HG02840 (cell line): ENCODE data around the gene NFATC1.

Source experiments
- ATAC-seq: cut with Tn5 transposase; IDR thresholded peaks from one replicate; pipeline ENCODE4 v1.9.1; 2021; ENCODE audit warnings: mild to moderate bottlenecking, moderate library complexity, moderate number of reproducible peaks; ENCODE audit not compliant: unreplicated experiment, low FRiP score

NFATC1 gene

DNA sequence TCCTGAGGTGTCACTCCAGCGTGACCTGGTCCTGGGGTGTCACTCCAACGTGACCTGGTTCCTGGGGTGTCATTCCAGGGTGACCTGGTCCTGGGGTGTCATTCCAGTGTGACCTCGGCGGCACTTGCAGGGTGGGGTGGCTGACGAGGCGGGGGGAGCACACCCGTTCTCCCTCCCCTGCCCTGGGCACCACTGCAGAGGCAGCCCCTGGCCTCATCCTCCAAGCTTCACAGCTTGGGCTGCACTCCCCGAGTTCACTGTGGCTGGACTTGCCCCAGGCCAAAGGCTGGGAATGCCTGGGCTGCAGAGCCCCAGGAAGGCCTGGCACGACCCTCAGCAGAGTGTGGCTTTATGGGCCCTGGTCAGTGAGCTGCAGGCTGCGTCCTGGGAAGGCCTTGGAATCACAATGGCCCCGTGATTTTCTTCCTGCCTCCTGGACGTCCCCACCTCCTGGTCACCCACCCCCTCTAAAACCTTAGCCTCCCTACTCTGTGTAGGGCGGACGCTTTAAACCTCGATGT is 88.3 kb downstream of the NFATC1 start:
- no peak for ATAC-seq

DNA sequence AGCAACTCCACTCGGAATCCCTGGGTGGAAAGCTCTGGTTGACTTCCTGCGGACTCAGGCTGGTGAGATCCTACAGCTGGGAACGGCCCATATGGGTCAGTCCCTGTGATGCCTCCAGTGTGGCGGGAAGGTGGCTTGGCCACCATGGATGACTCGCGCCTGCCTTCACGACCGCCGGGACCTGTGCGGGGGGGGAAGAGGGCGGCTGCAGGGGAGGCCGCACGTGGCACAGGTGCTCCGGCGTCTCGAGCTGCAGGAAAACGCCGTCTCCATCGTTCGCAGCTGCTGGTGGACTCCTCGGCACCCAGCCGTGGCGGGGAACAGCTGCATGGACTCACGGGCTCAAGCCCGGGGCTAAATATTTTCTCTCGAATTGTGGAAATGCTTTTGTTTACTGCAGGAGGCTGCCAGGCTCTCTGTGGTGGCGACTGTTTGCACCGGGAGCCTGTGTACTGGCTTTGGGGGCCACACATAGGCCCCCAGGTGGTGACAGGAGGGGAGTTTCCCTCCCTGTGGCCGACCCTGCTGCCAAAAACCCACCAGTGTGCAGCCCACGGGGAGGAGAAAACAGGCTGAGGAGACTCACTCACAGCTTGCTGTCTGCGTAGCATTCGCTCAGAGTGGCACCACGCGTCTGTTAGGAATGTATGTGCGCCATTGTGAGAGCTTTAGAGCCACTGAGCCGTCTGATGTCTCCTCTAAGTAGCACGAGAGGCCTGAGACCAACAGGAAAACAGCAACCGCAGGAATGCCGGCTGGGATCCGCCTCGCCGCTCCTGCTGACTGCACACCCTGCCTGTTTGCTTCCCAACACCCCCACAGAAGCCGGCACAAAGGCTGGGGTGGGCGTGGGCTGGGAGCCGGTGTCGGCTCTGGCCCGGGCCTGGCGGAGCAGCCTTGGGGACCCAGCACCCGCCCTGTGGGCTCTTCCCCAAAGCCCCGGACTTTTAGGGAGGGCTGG is 89.2 kb downstream of the NFATC1 start:
- ATAC-seq, result no peak

DNA sequence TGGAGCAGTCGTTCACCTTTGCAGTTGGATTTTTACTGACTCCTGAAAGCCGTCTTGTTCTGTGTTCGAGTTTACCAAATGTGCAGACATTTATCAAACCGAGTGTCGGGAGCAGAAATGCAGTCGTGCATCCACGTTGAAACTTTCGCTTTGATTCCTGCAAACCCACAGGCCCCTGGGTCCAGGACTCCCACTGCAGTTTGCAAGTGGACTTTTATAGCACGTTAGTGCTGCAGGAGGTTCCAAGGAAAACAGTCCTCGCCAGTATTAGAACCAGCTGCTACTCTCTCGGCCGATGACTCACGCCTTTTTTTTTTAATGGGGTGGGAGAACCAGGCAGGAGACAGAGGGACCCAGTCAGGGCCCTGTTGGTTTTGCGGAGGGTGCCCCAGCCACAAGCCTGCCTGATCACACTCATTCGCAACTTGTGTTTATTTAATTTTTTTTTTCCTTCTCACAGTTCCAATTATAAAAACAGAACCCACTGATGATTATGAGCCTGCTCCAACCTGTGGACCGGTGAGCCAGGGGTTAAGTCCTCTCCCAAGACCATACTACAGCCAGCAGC is 90.1 kb downstream of the NFATC1 start:
- no peak for ATAC-seq

DNA sequence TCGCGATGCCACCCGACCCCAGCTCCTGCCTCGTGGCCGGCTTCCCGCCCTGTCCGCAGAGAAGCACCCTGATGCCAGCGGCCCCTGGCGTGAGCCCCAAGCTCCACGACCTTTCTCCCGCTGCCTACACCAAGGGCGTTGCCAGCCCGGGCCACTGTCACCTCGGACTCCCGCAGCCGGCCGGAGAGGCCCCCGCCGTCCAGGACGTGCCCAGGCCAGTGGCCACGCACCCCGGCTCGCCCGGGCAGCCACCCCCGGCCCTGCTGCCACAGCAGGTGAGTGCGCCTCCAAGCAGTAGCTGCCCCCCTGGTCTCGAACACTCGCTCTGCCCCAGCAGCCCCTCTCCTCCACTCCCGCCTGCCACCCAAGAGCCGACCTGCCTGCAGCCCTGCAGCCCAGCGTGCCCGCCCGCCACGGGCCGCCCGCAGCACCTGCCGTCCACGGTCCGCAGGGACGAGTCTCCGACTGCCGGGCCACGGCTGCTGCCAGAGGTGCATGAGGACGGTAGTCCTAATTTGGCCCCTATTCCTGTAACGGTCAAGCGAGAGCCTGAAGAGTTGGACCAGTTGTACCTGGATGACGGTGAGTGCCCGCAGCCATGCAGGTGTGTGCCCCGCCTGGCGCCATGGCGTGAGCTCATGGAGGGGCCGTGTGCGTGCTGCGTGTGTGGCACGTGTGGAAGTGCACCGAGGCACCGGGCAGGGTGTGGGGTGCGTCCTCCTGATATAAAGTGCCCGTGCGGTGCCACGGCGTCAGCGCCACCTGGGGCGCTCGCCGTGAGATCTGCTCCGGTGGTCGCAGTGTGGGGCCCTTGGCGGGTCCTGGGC is 90.8 kb downstream of the NFATC1 start:
- ATAC-seq, result no peak

DNA sequence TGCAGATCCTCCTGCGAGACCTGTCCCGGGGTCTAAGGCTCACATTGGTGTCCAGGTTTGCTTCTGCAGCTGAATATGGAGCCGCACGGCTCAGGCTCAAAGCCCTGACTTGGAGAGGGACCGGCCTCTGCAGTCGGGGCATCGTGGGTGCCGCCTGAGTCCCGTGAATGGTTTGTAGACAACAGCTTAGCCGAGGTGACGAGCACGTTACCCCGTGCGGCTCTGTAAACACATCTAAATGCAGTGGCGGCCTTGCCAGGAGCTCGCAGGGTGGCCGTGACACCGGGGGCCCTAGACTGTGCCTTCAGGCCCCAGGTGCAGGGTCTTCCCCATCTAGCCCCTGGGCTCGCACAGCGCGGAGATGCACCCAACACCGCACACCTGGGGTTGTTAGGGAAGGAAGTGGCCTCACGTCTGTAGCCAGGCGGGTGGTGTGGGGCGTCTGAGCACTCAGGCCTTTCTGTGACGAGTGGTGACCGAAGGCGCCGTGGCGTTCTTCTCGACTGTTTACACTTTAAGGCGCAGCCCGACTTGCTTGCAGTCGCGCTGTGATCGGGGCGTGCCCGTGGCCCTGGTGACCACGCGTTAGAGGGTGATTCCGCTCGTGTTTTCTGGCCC is 91.6 kb downstream of the NFATC1 start:
- no peak for ATAC-seq

DNA sequence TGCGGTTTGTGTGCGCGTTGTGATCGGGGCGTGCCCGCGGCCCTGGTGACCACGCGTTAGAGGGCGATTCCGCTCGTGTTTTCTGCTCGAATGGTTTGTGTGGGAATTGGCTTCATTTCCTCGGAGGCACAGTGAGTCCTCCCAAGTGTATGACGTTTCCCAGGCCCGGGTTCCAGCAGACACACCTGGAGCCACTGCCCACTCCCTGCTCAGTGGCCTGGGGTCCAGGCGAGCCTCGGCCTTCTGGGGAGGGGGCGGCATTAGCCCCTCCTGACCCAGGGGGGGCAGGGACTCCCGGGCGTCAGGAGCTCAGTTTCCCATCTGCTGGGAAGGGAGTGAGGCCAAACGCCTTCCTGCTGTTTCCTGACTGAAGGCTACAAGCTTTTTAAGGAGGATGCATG is 92.1 kb downstream of the NFATC1 start:
- ATAC-seq, result no peak

DNA sequence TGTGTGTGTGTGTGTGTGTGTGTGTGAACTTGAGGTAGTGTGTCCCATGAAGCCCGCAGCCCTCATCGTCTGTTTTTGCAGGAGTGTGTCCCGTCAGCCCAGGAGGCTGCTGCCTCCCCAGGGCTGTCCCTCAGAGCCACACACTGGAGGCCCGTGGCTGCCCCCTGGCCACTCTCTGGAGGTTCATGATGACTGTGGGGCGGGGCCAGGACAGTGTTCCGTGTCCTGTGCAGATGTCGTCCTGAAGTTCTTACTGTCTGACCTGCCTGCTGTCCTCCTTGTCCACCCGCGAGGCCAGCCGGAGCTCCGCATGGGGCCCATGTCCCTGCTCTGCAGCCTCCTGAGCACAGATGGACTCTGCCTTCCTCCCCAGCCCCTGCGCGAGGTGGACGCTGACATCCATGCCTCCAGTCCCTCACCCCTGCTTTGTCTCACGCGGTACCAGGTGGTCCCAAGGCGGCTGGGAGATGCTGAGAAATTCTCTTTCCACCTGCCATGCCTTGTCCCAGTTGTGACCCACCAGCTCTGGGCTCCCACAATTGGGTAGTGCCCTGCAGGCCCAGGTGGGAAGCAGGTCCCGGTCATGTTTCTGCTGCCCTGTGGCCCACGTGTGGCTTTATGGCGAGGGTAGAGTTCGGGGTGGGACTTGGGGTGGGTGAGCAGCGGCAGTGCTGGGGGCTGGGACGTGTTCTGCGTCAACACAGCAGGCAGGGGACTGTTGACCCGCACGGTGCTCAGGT is 92.8 kb downstream of the NFATC1 start:
- ATAC-seq, result no peak

DNA sequence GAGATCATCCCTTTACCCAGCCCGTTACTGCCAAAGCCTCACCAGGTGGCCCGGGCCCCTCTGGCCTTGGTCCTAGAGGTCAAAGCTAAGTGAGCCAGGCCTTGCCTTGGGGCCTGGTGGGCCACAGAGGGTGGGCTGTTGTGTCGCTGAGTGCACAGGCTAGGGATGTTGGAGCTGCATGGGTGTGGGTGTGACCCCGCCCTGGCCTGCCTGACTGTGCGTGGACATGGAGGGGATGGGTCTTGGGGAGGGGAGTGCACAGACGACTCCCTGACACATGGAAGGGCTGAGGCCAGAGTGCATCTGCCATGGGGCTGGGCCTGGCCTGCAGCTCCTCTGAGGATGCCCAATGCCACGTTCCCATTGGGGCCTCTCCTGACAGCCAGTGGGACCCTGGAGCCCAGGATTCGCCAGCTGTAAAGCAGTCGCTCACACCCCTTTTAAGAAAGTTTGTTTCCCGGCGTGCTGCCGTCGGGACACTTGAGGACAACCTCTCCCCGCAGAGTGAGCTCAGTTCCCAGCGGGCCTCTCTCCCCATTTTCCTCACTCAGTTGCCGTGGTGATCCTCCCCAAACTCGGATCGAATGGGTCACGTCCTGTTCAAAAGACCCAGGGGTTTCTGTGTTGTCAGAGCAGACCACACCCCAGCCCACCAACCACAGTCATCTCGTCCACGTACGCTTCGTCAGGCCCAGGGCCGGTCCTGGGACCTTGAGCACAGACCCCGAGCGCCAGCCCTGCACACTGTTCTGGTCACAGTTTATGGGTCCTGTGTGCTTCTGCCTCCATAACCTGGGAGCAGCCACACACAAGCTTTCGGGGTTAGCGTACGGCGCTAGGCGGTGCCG is 93.5 kb downstream of the NFATC1 start:
- no peak for ATAC-seq

DNA sequence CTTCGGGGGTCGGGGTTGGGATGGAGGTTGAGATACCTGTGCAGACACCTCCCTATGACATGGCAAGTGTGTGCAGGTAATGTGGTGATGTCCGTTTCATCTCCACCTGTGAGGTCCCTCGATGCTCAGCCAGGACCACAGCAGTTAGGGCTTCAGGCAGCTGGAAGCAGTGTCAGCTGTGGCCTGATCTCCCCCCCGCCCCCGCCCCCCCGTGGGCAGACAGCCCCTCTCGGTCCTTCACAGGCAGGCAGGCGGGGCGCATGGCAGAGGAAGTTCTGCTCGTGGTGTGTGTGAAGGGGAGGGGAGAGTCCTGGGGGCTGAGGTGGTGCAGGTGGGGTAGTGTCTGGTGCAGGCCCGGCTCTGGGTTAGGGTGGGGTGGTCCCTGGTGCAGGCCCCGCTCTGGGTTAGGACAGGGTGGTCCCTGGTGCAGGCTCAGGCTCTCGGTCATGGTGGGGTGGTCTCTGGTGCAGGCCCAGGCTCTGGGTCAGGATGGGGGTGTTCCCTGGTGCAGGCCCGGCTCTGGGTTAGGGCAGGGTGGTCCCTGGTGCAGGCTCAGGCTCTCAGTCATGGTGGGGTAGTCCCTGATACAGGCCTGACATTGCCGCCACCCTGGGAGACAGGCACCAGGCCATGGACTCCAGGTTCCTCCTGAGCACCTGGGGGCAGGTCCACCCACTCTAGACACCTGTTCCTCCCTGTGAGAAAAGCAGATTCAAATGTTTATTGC is 94.3 kb downstream of the NFATC1 start:
- ATAC-seq, result no peak

DNA sequence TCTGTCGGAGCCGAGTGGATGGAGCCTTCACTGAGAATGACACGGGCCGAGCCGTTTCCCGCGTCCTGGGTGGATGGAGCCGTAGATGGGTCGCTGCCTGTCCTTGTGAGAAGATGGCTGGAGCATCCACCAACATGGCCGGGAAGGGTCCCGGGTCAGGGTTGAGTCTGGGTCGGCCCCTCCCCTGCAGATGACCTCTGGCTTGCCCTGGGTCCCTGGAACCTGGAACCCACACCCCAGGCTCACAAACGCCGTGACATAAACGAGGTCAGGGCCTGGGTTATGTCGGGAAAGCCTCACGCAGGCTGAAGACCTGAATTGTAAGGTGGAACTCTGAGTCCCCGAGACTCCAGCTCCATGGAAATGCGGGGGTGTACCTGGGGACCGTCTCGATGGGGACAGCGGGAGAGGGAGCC is 94.9 kb downstream of the NFATC1 start:
- no peak for ATAC-seq

DNA sequence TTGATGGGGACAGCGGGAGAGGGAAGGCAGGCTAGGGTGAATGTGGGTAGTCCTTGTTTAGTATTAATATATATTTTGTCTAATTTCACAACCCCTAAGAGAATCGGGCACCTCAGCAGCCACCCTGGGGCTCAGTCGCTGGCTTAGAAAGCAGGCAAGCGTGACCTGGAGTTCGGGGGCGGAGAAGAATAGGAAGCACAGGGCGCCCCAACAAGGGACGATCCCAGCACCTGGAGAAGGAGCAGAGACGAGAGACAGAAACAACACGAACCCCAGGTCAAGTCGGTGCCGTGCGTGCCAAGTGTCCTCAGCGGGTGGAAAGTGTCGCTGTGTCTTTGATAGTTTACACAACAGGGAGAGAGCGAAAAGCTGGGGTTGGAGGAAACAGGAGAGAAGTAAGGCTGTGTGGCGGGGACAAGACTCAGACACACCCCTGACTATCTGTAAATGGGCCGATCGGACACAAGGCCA is 95.4 kb downstream of the NFATC1 start:
- no peak for ATAC-seq

DNA sequence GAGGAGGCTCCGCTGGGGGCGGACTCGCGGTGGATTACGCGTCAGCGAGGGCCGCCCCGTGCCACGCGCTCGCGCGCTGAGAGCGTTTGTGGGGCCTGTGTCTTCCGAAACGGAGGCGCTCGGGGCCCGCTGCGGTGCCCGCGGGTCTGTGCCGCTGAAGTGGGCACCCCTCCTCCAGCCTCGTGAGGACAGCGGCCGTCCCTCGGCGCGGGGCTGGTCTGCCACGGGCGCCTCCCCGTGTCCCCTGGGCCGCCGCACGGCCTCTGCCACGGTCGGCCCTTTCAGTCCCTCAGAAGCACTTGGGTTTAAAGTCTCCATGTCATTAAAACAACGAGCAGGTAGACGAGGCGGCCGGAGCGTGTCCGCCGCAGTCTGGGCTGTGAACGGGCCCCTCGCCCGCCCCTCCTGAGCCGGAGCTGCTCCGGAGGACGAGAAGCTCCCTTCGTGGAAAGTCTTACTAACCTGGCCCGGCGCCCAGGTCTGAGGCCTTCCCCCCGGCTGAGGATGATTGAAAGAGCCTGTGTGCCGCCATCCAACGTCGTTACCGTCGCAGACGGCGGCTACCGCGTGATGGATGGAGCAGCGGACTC is 97.6 kb downstream of the NFATC1 start:
- ATAC-seq, result no peak

DNA sequence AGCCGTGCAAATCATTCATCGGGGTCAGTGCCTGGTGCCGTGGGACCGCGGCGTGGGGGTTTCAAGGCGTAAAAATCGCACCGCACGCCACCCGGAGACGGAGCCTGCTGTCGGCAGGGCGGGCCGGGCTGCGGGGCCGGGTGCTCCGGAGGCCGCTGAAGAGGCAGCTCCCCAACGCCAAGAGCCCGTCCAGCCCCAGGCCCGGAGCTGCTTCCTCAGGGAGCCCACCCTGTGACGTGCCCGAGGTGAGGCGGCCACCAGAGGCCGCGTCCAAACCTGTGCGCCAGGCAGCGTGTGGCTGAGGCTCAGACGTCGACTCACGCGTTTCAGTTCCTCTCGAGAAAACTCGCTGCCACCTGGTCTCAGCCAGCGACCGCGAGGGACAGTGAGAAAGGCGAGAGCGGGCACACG is 98.1 kb downstream of the NFATC1 start:
- no peak for ATAC-seq

DNA sequence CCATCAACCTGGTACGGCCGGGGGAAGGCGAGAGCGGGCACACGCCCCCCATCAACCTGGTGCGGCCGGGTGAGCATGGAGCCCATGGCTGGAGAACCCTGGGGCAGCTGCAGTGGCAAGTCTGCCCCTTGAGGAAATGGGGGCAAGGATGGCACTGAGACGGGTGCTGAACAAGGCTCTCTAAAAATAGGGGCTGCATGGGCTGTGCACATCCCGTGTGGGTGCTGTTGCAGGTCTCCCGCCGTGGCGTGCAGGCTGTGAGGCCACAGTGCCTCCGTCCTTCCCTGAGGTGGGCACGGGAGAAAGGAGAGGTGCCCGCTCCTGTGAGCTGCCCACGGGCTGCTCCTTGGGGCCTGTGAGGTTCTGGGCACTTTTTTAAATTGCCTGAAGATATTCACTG is 99.2 kb downstream of the NFATC1 start:
- ATAC-seq, result no peak

DNA sequence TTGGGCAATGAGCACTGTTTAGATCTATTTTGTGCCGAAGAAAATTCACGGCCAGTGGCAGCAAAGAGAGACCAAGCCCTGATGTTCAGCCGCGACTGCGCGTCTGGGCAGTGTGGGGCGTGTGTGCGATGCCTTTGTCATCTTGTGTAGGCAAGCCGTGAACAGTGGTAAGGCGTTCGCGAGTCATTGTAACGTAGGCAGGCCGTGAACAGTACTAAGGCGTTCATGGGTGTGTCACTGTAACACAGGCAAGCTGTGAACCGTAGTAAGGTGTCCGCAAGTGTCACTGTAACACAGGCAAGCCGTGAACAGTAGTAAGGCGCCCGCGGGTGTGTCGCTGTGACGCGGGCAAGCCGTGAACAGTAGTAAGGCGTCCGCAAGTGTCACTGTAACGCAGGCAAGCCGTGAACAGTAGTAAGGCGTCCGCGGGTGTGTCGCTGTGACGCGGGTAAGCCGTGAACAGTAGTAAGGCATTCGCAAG is 99.9 kb downstream of the NFATC1 start:
- ATAC-seq, result no peak

DNA sequence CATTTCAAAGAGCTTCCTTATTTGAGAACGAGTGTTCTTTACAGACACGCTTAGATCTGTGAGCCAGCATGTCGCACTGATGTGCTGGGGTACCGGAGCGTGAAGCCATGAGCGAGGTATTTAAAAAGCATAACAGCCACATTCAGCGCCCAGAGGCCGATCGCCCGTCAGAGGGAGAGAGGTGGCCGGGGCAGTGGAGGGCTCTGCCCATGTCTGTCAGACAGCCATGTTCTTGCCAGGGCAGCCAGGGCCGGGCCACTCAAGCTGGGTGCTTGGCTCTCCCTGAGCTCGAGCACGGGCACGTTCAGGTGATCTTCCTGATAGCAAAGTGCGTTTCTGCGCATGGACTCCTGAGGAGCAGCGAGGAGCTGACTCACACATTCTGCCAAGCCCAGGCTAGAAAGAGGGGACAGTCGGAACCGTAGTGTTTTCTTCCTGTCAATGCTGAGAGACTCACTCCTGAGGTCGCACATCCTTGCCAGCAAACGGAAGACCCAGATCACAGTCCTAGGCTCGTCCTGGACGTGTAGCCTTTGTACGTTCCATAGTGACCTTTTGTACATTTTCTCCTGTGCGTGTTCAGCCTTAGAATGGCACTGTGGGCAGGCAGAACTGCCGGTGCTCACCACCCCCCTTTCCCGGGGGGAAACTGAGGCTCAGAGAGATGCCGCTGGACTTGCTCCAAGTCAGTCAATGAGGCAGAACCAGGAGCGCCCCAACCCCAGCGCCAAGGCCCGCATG is 100.7 kb downstream of the NFATC1 start:
- no peak for ATAC-seq
